Measurements from ENCODE around the gene GNAZ.
A peak's percentile ranks its signal among the peaks of the same experiment; 100 is the strongest.
"Not testable (repeated sequence)": the region's sequence is repeated elsewhere in the genome, so short reads cannot be mapped to it uniquely, and the experiment has no call there.

The GNAZ gene

DNA sequence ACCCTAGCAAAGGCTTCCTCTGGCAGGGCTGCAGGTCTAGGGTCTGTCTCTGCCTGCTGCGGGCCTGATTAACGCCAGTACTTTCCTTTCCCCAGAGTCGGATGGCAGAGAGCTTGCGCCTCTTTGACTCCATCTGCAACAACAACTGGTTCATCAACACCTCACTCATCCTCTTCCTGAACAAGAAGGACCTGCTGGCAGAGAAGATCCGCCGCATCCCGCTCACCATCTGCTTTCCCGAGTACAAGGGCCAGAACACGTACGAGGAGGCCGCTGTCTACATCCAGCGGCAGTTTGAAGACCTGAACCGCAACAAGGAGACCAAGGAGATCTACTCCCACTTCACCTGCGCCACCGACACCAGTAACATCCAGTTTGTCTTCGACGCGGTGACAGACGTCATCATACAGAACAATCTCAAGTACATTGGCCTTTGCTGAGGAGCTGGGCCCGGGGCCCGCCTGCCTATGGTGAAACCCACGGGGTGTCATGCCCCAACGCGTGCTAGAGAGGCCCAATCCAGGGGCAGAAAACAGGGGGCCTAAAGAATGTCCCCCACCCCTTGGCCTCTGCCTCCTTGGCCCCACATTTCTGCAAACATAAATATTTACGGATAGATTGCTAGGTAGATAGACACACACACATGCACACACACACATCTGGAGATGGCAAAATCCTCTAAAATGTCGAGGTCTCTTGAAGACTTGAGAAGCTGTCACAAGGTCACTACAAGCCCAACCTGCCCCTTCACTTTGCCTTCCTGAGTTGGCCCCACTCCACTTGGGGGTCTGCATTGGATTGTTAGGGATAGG is 52.9 kb downstream of the GNAZ start:
- DNase-seq = no peak

DNA sequence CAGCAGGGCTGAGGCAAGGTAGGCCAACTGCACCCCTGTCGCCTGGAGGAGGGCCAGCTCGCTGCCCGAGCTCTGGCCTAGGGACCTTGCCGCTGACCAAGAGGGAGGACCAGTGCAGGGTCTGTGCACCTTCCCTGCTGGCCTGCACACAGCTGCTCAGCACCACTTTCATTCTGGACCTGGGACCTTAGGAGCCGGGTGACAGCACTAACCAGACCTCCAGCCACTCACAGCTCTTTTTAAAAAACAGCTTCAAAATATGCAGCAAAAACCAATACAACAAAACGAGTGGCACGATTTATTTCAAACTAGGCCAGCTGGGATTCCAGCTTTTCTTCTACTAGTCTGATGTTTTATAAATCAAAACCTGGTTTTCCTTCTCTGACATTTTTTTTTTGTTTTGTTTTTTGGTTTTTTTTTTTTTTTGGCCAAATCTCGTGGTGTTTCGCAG is 53.5 kb downstream of the GNAZ start:
- no peak for DNase-seq

DNA sequence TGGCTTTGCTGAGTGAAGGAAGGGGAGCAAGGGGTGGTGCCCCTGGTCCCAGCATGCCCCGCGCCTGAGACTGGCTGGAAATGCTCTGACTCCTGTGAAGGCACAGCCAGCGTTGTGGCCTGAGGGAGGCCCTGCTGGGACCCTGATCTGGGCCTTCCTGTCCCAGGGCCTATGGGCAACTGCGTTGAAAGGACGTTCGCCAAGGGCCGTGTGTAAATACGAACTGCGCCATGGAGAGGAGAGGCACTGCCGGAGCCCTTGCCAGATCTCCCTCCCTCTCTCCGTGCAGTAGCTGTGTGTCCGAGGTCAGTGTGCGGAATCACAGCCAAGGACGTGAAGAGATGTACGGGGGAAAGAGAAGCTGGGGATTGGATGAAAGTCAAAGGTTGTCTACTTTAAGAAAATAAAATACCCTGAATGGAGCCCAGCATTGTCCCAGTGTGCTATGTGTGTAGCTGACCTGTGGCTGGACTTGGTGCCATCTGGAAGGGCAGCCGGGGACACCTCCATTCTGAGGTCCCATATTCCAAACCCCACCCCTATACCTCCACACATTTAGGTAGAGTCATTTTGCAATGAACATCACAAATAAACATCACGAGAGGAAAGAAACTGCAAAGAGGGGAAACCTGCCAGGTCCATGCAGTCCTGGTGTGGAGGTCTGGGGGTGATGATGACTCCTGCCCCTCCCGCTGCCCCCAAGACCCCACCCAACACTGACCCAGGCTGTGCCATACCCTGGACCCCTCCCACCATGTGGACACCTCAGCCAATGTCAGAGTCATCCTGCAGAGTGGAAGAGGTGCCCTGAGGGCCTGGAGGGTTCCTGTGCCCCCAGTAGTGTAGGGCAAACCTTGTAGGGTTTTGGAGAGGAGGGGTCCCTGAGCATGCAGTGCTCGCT is 54.5 kb downstream of the GNAZ start:
- DNase-seq = no peak

DNA sequence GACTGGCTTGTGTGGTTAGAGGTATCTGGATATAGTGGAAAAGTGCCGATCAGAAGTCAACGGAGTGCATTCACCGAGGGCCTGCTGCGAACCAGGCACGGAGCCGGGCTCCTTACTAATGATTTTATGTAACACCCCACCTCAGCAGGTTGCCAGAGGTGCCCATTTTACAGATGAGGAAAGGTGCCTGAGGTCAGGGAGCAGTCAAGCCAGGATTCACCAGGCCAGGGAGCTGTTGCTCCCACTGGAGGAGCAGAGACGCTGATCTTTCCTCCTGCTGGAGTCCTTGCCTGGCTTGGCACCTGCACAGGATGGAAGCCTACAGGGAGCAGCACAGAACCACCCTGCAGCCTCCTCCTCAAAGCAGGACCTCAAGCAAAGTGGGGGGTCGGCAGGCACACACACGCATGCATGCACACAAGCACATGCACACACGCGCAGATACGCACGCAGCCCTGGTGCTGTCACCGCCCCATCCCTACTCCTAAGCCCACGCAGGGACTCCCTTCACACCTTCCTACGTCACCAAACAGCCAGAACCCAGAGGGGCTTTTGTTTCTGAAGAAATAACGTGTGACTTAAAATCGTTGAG is 55.3 kb downstream of the GNAZ start:
- no peak for DNase-seq

DNA sequence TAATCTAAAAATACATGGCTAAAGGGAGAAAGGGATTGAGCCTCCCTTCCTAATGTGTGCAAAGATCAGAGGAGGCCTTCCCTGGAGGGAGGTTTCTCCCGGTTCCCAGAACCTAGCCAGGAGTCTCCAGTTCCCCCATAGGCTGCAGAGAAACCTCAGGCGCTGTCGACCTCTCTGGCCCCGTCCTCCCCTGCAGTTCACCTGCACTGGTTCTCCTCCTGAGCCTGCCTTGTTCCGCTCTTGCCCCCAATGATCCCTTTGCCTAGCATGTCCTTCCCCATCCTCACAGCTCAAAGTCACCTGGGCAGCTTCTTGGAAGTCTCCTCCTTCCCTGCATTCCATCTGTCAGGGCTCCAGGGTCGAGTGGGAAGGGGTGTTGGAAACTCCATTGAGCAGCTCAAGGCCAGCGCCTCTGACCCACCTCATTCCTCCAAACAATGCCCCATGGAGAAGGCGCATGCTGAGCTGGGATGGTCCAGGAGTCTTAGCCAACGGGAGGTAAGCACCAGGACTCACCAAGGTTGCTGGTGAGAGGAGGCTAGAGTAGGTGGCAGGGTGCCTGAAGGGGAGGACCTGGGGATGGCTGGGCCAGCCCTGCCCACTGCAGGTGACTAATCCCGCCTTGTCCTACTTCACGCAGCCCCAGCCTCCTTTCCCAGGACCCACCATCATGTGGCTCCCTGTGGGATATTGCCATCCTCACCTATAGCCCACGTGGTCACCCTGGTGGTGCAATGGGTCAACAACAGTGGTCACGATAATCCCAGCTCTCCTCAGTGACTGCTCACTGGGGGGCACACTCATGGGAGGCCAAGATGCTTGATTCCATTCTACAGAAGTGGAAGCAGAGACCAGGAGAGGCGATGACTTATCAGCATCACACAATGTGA is 56.1 kb downstream of the GNAZ start:
- no peak for DNase-seq

DNA sequence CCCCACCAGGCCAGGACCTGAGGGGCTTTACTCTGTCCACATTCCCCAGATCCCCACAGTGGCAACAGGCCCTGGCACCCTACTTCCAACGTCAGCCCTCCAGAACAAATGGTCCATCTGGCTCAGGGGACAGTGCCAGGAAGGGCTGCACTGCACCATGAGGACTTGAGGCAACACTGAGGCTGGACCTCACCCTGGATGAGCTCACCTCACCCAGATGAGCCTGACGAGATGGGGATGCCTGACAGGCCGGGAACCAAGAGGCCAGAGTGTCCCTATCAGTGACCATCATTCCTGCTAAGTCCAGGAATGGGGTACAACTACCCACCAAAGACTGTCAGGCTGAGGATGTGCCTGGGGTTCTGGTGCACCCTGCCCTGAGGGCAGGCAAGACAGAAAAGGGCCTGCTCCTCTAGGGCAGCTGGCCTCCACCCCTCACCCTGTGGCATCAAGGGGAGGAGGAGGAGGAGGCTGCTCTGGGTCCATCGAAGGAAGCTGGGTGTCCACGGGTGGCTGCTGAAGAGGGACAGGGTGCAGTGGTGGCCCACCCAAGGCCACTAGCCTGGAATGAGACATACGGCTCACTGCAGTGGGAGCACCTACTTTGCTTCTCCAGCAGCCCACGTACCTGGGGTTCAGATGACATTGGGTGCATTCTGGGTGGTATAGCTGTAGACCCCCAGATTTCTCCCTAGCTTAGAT is 56.9 kb downstream of the GNAZ start:
- no peak for DNase-seq

DNA sequence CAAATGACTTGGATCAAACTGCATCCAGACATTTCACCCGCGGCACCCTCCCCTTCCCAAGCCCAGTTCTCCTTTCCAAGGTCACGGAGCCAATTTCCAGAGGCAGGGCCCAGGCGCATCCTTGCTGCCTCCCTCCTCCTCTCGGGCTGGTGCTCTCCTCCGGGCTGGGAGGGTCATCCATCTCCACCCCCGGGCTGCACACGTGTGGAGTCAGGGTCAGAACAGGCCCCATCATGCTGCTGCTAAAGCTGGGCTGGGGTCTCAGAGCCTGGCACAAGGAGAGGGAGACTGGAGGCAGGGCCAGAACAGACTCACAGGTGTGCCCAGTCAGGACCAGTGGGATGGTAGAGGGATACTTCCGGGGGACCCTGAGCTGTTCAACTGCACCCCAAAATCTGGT is 57.5 kb downstream of the GNAZ start:
- DNase-seq = no peak

DNA sequence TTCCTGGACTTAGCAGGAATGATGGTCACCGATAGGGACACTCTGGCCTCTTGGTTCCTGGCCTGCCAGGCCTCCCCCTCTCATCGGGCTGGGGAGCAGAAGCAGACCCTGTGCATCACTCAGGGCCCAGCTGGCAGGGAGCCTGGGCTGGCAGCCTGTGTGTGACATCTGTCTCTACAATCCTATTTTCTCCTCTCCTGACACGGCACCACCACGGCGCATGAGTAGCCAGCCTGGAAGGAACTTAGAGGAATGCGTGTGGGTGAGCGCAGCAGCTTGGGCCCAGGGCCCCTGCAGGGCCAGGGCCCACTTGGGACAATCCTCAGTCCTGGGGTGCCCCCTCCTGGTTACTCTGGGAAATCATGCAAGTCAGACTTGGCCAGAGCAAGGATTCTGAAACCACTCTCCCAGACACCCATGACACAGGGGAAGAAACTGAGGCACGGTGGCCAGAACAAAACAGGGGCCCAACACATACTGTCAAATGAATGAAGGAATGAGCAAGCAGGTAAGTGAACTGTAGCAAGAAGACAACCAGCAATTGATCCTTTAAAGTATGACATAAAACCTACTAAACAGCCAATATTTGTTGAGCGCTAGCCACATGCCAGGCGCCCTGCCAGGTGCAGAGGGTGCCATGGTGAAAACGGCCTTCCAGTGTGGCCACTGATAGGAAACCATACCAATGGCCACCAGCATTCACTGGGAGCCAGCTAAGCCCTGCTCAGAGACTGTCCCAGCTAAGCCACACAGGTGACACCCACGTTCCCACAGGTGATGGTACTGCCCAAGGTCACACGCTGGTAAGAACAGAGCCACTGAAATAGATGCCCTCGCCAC is 58.2 kb downstream of the GNAZ start:
- peak; percentile 78 for DNase-seq

DNA sequence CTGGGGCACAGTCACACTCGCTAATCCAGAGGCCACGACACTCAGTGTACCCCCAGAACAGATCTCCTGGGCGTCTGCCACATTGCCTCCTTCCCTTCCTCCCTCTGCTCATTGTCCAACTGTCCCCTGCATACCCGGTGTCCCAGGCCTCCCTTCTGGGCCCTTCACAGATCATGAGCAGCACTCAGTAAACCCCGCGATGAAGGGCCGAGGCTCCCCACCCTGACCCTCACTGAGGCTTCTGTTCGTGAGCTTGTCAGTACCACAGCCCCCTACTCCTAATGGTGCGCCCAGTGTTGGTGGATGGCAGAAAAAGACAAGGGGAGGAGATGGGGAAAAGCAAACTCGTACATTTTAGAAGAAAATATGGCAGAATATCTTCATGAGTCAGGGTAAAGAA is 58.8 kb downstream of the GNAZ start:
- no peak for DNase-seq

DNA sequence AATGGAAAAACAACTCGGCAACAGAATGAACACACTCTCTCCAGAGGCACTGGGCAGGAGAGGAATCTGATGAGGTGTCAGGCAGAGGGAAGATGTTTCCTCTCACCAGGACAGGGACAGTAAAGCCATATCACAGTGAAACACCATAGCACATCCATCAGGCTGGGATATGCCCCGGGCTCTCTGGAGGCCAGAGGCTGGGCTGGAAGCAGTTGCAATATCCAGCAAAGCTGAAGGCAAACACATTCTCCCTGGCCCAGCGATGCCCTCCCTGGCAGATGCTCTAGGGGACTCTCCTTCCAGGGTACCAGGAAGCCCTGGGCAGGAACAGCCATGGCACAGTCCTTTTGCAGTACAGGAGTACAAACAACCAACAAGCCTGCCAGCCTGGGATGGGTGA is 60.4 kb downstream of the GNAZ start:
- DNase-seq = no peak

DNA sequence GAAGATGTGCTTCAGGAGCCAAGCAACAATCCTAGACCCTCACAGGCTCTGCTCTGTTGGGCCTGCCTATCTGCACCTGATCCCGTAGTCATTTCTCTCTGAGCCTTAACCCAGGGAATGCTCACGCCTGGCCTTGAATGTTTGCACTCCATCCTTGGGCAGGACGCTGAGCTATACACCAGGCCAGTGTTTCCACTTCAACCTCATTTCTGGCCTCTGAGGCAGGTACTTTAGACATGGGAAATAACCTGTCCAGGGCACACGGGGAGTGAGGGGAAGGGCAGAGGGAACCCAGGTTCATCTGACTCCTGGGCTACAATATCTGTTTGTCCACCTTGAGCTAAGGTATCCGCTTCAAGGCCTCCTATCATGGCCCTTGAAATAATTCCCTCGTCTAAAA is 61.6 kb downstream of the GNAZ start:
- DNase-seq = no peak

DNA sequence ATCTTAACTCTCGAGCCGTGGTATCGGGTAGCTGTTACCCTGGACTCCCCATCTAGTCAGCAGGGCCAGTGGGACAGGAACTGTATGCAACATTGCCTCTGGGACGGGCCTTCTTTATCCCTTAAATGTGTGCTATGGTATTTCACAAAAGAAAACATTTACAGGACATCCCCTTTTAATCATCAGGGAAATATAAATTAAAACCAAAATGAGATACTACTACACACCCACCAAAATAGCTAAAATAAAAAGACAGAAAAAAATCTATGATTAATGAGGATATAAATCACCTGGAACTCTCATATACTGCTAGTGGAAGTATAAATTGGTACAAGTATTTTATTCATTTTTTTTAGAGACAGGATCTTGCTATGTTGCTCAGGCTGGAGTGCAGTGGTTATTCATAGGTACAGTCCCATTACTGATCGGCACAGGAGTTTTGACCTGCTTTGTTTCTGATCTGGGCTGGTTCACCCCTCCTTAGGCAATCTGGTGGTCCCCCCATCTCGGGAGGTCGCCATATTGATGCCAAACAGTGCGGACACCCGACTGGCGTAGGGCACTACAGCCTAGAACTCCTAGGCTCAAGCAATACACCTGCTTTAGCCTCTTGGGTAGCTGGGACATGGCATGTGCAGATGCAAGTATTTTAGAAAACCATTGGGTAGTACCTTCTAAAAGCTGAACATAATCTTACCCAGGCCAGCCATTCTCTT is 62.2 kb downstream of the GNAZ start:
- DNase-seq = no peak

DNA sequence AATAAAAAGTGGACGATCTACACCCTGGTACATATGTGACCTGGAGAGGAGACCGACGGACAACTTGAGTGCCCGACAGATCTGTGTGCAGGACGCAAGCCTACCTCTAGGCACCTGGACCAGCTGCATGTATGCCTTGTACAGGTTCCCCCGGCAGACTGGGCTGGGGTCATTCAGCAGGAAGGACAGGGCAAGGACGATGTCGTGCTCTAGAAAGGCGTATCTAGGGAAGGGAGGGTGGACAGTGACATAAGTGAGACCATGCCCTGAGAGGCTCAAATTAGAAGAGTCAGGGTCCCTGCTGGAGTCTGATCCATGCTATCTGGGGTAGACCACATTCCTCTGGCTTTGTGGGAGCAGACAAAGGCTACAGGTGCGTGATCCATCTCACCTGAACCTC is 63.6 kb downstream of the GNAZ start:
- DNase-seq = no peak

DNA sequence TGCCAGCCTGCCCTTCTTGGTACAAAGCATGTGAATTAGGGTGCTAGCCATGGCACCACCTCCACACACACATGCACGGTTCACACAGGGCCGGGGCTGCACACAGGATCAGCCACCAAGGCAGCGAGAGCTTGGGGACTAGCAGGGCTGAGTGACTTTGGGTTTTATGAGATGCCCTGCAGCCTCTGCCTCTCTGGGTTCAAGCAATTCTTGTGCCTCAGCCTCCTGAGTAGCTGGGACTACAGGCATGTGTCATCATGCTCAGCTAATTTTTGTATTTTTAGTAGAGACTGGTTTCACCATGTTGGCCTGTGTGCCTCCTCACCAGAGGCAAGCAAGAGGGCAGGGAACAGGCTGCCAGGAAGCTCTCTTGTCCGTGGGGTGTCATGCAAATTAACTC is 66.7 kb downstream of the GNAZ start:
- not testable (repeated sequence) for DNase-seq

DNA sequence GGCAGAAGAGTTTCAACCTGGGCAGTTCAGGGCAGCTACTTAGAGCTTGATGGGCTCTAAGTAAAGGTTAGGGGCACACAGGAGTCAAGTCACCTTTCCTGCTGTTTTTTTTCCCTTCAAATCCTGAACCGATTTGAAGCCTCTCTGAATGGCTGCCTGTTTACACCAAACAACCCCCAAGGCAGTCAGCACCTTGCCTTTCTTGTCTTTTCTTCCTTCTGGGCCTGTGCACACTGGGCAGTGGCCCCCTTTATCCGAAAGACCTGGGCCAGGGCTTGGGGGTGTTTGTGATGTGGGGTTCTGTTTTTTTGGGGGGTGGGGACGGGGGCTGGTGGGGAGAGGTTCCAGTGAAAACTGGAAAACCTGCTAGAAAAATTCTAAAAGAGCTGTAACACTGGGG is 67.1 kb downstream of the GNAZ start:
- DNase-seq = no peak

DNA sequence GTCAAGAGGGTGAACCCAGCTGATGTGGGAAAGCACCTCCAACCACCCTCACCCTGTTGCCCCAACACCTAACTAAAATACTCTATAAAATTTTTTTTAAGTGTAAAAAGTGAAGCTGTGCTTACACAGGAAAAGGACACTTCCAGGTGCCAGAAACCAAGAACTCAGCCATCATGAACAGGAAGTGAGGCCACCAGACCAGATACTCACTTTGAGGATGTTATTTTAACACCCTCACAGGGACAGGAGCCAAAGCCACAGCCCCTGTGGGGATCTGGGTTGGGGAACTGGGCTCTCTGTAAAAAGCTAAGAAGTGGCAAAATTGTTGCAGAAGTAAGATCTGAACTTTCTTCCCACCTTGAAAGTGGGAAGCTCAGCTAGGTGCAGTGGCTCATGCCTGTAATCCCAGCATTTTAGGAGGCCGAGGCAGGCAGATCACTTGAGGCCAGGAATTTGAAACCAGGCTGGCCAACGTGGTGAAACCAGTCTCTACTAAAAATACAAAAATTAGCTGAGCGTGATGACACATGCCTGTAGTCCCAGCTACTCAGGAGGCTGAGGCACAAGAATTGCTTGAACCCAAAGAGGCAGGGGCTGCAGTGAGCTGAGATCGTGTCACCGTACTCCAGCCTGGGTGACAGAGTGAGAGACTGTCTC is 67.7 kb downstream of the GNAZ start:
- DNase-seq = peak; percentile 40

DNA sequence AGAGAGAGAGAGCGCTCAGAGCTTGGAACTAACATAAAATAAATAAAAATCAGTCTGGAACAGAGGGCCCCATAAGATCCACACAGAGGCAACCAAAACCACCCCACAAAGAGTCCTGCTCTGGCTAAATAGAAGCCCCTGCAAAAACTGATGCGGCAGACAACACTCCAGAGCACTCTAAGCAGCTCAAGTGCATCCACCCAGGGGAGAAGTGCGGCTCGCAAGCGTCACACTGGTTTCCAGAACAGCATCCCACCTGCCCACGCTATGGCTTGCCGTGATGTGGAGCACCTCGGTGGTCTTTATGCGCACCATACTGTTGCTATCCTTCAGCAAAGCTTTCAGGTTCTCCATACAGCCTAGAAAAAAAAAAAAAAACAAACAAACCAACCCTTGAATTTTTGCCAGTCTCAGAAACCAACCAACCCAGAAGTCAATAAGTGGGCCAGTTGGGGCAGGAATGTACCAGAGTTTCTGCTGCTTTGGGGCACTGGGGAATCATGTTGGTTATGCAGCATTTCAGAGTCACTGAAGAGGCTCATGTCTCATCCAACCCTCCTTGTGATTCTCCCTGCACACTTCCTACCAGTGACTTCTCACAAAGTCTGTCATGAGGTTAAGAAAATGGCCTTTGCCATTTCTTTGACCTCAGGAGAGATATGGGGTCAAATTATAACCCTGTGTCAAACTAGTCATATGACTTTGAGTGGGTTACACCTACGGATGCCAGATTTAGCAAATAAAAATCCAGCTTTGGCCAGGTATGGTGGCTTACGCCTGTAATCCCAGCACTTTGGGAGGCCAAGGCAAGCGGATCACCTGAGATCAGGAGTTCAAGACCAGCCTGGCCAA is 68.5 kb downstream of the GNAZ start:
- no peak for DNase-seq

DNA sequence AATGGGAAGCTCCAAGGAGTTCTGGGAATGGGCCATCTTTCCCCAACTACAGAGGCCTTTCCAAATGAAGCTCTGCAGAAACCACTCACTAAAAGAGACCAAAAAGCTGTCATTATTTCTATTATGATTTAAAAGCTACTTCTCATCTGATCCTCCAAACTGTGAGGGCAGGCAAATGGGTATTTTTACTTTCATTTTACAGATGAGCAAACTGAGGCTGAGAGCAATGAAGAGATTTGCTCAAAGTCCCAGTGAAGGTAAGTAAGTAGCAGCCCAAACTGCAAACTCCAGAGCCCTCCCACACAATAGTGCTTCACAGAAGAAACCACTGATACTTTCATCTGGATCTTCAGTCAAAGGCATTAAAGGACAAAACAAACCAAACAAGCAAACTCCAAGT is 70.1 kb downstream of the GNAZ start:
- no peak for DNase-seq

Data from EL (cell line).